ENCODE data around the gene SH3BP1. TPM values are rescaled to one million over a fixed set of nuclear protein-coding genes. Genes with fewer than 3 reads are reported as not detected.

Gene SH3BP1
- total RNA-seq, 4 donors from 2014 or later = 33.8 to 53.4 (median 42.0) TPM

DNA sequence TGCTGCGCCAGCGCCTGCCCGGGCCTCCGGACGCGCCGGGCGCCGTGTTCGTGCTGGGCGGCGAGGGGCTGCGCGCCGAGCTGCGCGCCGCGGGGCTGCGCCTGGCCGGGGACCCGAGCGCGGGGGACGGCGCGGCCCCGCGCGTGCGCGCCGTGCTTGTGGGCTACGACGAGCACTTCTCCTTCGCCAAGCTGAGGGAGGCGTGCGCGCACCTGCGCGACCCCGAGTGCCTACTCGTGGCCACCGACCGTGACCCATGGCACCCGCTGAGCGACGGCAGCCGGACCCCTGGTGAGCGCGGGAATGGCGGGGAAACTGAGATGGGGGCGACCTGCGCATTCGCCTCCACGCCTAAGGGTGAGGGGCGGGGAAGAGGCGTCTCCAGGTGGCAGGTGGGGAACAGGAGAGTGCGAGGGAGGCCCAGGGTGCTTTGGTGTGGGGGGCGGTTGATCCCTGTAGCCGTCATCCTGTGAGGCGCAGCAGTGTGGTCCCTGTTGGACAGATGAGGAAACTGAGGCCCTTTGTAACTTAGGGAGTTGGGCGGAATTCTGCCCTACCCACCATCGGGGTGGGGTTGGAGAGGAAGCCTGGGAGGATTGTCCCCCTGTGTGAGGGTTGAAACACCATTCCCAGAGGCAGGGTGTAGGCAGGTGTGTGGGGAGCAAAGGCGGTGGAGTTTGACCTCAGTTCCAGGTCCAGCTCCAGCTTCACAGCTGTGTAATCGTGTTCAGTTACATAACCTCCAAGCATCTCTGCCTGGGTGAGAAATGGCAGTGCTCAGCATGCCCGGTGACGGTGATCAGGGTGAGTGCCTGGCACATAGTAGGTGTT is 19.8 kb downstream of the SH3BP1 start:
- WGBS, 2 donors = 7 to 23% methylated on average over 8 to 13 of the region's 68 CpGs
- Histone ChIP-seq H3K4me3 (peak overlapping the region; percentile 48 to 86 (median 64)), H3K27me3 (no peaks in the 10 kb centered on the region), H3K36me3 (peaks cover 0 to 15% (median 2%) of the 10 kb centered on the region in 3 donors), H3K4me1 (peaks cover 26 to 44% (median 28%) of the 10 kb centered on the region in 3 donors), H3K9me3 (no peaks in the 10 kb centered on the region), H3K27ac (peak overlapping the region; percentile 43 to 87 (median 74))
- TF ChIP-seq, protein P1, sequence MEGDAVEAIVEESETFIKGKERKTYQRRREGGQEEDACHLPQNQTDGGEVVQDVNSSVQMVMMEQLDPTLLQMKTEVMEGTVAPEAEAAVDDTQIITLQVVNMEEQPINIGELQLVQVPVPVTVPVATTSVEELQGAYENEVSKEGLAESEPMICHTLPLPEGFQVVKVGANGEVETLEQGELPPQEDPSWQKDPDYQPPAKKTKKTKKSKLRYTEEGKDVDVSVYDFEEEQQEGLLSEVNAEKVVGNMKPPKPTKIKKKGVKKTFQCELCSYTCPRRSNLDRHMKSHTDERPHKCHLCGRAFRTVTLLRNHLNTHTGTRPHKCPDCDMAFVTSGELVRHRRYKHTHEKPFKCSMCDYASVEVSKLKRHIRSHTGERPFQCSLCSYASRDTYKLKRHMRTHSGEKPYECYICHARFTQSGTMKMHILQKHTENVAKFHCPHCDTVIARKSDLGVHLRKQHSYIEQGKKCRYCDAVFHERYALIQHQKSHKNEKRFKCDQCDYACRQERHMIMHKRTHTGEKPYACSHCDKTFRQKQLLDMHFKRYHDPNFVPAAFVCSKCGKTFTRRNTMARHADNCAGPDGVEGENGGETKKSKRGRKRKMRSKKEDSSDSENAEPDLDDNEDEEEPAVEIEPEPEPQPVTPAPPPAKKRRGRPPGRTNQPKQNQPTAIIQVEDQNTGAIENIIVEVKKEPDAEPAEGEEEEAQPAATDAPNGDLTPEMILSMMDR (IDR thresholded peaks at IDR 0.05) = no peak
- TF ChIP-seq POLR2A (IDR thresholded peaks at IDR 0.05) = no peak
- intact Hi-C loops (cut with DNase I) = no loop called here
- DNase-seq = no peak

DNA sequence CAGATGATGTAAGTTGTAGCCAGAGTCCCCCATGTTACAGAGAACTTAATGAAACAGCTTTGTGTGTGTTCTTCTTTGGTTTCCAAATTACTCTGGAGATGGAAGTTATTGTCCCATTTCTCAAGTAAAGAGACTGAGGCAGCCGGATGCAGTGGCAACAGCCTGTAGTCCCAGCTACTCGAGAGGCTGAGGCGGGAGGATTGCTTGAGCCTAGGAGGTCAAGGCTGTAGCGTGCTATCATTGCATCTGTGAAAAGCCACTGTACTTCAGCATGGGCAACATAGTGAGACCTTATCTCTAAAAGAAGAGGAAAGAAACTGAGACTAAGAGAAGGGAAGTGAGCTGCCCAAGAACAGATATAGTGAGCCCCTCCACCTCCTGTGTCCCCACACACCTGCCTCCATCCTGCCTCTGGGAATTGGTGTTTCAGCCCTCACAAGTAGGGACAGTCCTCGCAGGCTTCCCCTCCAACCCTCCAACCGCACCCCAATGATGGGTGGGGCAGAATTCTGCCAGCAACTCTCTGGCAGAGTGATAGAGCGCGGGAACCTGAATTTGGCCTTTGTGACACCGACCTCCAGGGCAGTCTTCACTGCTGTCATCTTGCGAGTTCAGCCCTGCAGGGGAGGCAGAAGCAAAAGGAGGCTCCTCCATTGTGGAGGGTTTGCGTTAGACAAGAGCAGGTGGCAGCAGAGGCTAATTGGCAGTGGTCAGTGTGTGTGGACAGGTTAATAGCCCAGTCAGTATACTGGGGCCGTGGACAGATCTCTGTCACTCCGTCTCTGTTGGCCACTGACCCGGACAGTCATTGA is 20.6 kb downstream of the SH3BP1 start:
- Histone ChIP-seq H3K9me3 (no peaks in the 10 kb centered on the region), H3K4me1 (peaks cover 26 to 44% (median 28%) of the 10 kb centered on the region in 3 donors), H3K27me3 (no peaks in the 10 kb centered on the region), H3K4me3 (peak overlapping the region in 3 of 4 donors; percentile 57 to 86 (median 72)), H3K36me3 (peaks cover 0 to 6% (median 0%) of the 10 kb centered on the region in 3 donors), H3K27ac (peak overlapping the region in 3 of 4 donors; percentile 59 to 87 (median 80))
- TF ChIP-seq POLR2A (IDR thresholded peaks at IDR 0.05) = no peak
- TF ChIP-seq, protein P1 (IDR thresholded peaks at IDR 0.05) = no peak
- DNase-seq = no peak
- intact Hi-C loops (cut with DNase I) = no loop called here
- WGBS, 2 donors = 49 to 76% methylated on average over 10 to 11 of the region's 14 CpGs

DNA sequence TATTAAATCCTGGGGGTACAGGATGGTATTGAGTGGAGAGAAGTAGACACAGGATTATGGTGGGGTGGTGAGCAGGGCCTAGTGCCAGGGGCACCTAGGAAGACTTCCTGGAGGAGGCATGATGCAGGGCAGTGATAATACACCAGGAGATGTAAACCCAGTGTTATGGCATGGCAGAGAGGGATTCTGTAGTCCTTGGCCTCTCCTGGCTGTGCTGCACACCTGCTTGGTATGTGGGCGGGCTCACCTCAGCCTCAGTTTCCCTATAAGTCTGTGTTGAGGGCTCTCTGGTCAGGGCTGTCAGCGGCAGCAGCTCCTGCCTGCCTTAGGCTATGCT is 21.2 kb downstream of the SH3BP1 start:
- H3K27ac ChIP-seq = peak overlapping the region in 3 of 4 donors; percentile 59 to 80 (median 79)
- 71 to 80% methylated on average over 1 to 2 of the region's 2 CpGs for WGBS, 2 donors
- TF ChIP-seq, protein P1 (IDR thresholded peaks at IDR 0.05) = no peak
- no peak for TF ChIP-seq POLR2A (IDR thresholded peaks at IDR 0.05)
- peaks cover 26 to 44% (median 28%) of the 10 kb centered on the region in 3 donors for H3K4me1 ChIP-seq
- H3K27me3 ChIP-seq = no peaks in the 10 kb centered on the region
- peaks cover 0 to 5% (median 0%) of the 10 kb centered on the region in 3 donors for H3K36me3 ChIP-seq
- DNase-seq = no peak
- intact Hi-C loops (cut with DNase I) = no loop called here
- no peaks in the 10 kb centered on the region for H3K9me3 ChIP-seq
- H3K4me3 ChIP-seq = no peak overlapping the region

DNA sequence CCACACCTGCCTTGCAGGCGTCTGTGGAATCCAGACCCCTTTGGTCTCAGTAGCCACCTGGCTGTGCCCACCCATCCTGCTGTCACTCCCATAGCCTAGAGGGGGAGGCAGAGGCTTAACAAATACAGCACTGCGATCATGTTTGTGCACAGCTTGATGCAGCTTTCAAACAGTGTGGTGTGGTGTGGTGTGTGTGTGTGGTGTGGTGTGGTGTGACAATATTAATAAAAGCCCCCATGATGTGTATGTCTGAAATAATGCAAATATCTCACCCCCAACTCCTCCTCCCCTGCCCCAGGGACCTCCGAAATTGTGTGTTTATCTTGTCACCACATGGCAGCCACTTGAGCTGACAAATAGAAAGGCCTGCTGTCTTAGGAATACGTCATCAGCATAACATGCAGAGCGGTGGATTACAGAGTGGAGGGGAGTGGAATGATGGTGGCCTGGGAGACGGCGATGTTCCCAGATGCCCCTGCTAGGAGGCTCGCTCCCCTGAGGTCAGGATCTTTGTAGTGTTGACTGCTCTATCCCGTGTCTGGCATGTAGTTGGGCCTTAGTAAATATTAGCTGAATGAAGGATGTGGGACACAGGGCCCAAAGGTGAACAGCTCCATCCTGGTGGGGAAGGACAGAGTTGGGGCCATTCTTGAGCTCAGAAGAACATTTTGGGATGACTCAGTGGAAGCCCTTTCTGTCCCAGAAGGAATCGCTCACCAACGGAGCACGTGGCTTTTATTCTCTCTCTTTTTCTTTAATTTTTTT is 21.9 kb downstream of the SH3BP1 start:
- H3K4me1 ChIP-seq = peaks cover 26 to 44% (median 28%) of the 10 kb centered on the region in 3 donors
- WGBS, 2 donors = 51 to 74% methylated on average over 8 to 12 of the region's 12 CpGs
- DNase-seq = no peak
- no peaks in the 10 kb centered on the region for H3K27me3 ChIP-seq
- no peak for TF ChIP-seq POLR2A (IDR thresholded peaks at IDR 0.05)
- TF ChIP-seq, protein P1 (IDR thresholded peaks at IDR 0.05) = no peak
- no peaks in the 10 kb centered on the region for H3K9me3 ChIP-seq
- H3K36me3 ChIP-seq = peaks cover 0 to 11% (median 0%) of the 10 kb centered on the region in 3 donors
- peak overlapping the region; percentile 14 to 80 (median 69) for H3K27ac ChIP-seq
- no peak overlapping the region for H3K4me3 ChIP-seq
- intact Hi-C loops (cut with DNase I) = no loop called here

Data from esophagus squamous epithelium (tissue), 5 donors.